IMR-90 (cell line): ENCODE measurements around the gene MBD3L5. TPM values are rescaled to one million over a fixed set of nuclear protein-coding genes. Genes with fewer than 3 reads are reported as not detected.

Experiments
- ATAC-seq: fragments of 200-7000 bp; cut with Tn5 transposase; 2 replicates; pipeline ENCODE4 v1.9.1; 2020; ENCODE audit warnings: low read depth, mild to moderate bottlenecking, moderate library complexity
- BruUV-seq: library from RNA; stranded (reverse); fragments of 400-500 nt; replicated peaks from 2 replicates; lab custom pipeline; 2021; lab: Mats Ljungman, UMichigan
- CTCF ChIA-PET: fragments of 300-600 bp; formaldehyde crosslinking; extraction: SDS; loops from one replicate; lab custom pipeline; 2021; ENCODE audit warnings: antibody characterized with exemption; lab: Yijun Ruan, JAX
- POLR2A ChIA-PET: fragments of 300-600 bp; sonication (Branson Sonifier 250); formaldehyde crosslinking; loops from one replicate; lab custom pipeline; 2022; ENCODE audit warnings: antibody characterized with exemption; ENCODE audit not compliant: unreplicated experiment; lab: Charles Lee
- DNase-seq: peaks from one replicate; pipeline ENCODE4 v3.0.0; 2013
- H2AFZ ChIP-seq: replicated peaks from 2 replicates; pipeline ENCODE3; 2013; ENCODE audit warnings: low read length, mild to moderate bottlenecking; ENCODE audit not compliant: poor library complexity
- H2AK5ac ChIP-seq: 2 replicates; pipeline ENCODE4 v1.6.1; 2013; ENCODE audit warnings: low read depth, low read length, inconsistent platforms
- H2AK9ac ChIP-seq: replicated peaks from 2 replicates; pipeline ENCODE3; 2013; ENCODE audit warnings: mild to moderate bottlenecking, low read depth, low read length, moderate library complexity; ENCODE audit not compliant: poor library complexity
- H2BK120ac ChIP-seq: 2 replicates; pipeline ENCODE4 v1.6.1; 2013; ENCODE audit warnings: low read depth, low read length, inconsistent platforms
- H2BK15ac ChIP-seq: 3 replicates; pipeline ENCODE4 v1.6.1; 2013; ENCODE audit warnings: low read depth, low read length, inconsistent platforms
- H2BK20ac ChIP-seq: 2 replicates; pipeline ENCODE4 v1.6.1; 2013; ENCODE audit warnings: low read depth, mild to moderate bottlenecking, inconsistent platforms, low read length, moderate library complexity
- H2BK5ac ChIP-seq: 2 replicates; pipeline ENCODE4 v1.6.1; 2013; ENCODE audit warnings: mild to moderate bottlenecking, low read depth, low read length, inconsistent platforms; ENCODE audit not compliant: poor library complexity, severe bottlenecking
- H3K14ac ChIP-seq: replicated peaks from 2 replicates; pipeline ENCODE4 v1.6.1; 2013; ENCODE audit warnings: low read depth, low read length, inconsistent platforms
- H3K18ac ChIP-seq: 2 replicates; pipeline ENCODE4 v1.6.1; 2013; ENCODE audit warnings: low read depth, low read length, control low read depth
- H3K23ac ChIP-seq: 2 replicates; pipeline ENCODE4 v1.6.1; 2013; ENCODE audit warnings: low read depth, low read length, inconsistent platforms
- H3K27ac ChIP-seq: 2 replicates; pipeline ENCODE4 v1.5.1; 2013; ENCODE audit warnings: mild to moderate bottlenecking, control low read depth, low read length; ENCODE audit not compliant: insufficient read depth
- H3K27me3 ChIP-seq: 2 replicates; pipeline ENCODE4 v1.6.1; 2013; ENCODE audit warnings: low read length; ENCODE audit not compliant: control insufficient read depth, insufficient read depth
- H3K36me3 ChIP-seq: 2 replicates; pipeline ENCODE4 v1.6.1; 2013; ENCODE audit warnings: low read length, mixed read lengths; ENCODE audit not compliant: control insufficient read depth, insufficient read depth
- H3K4ac ChIP-seq: 2 replicates; pipeline ENCODE4 v1.6.1; 2013; ENCODE audit warnings: low read depth, low read length, inconsistent platforms
- H3K4me1 ChIP-seq: 2 replicates; pipeline ENCODE4 v1.6.1; 2013; ENCODE audit warnings: low read length, mixed read lengths; ENCODE audit not compliant: control insufficient read depth, insufficient read depth
- H3K4me2 ChIP-seq: 2 replicates; pipeline ENCODE4 v1.6.1; 2013; ENCODE audit warnings: low read depth, mild to moderate bottlenecking, control low read depth, low read length, moderate library complexity
- H3K4me3 ChIP-seq: 2 replicates; pipeline ENCODE4 v1.5.1; 2013; ENCODE audit warnings: low read depth, mild to moderate bottlenecking, control low read depth, low read length, moderate library complexity; ENCODE audit not compliant: insufficient read depth
- H3K56ac ChIP-seq: 2 replicates; pipeline ENCODE4 v1.6.1; 2013; ENCODE audit warnings: low read length, inconsistent platforms; ENCODE audit not compliant: insufficient read depth; ENCODE audit errors: extremely low read depth
- H3K79me1 ChIP-seq, 2 experiments: 2 replicates each; pipeline ENCODE4 v1.6.1; 2013; ENCODE audit warnings: low read length in 2 of 2, inconsistent platforms in 1 of 2, low read depth in 1 of 2
- H3K9ac ChIP-seq: 2 replicates; pipeline ENCODE4 v1.6.1; 2013; ENCODE audit warnings: low read depth, low read length, control low read depth
- H3K9me1 ChIP-seq: 2 replicates; pipeline ENCODE4 v1.6.1; 2013; ENCODE audit warnings: low read length, inconsistent platforms; ENCODE audit not compliant: insufficient read depth
- H3K9me3 ChIP-seq: 2 replicates; pipeline ENCODE4 v1.6.1; 2013; ENCODE audit warnings: low read length; ENCODE audit not compliant: control insufficient read depth, insufficient read depth
- H4K20me1 ChIP-seq: 2 replicates; pipeline ENCODE4 v1.6.1; 2013; ENCODE audit warnings: low read length, inconsistent platforms; ENCODE audit not compliant: insufficient read depth
- H4K5ac ChIP-seq: 2 replicates; pipeline ENCODE4 v1.6.1; 2013; ENCODE audit warnings: mild to moderate bottlenecking, low read depth, low read length, control low read depth
- H4K8ac ChIP-seq, 2 experiments: 2 replicates each; pipeline ENCODE4 v1.6.1; 2013; ENCODE audit warnings: low read depth in 2 of 2, low read length in 2 of 2, control low read depth in 1 of 2, inconsistent platforms in 1 of 2
- H4K91ac ChIP-seq: 2 replicates; pipeline ENCODE4 v1.6.1; 2013; ENCODE audit warnings: low read depth, low read length, inconsistent platforms; ENCODE audit not compliant: insufficient read depth
- BHLHE40 ChIP-seq: fragments of 150-350 bp; IDR thresholded peaks from 2 replicates; pipeline ENCODE4 v1.6.1; 2016; ENCODE audit warnings: mild to moderate bottlenecking, low read depth, low read length
- CHD1 ChIP-seq: IDR thresholded peaks from 2 replicates; pipeline ENCODE4 v1.6.1; 2012; ENCODE audit warnings: low read depth, low read length, improper control_type of control experiment
- MXI1 ChIP-seq: IDR thresholded peaks from 2 replicates; pipeline ENCODE4 v1.6.1; 2012; ENCODE audit warnings: low read depth, mild to moderate bottlenecking, low read length, moderate library complexity, borderline replicate concordance
- NFE2L2 ChIP-seq: fragments of 150-350 bp; IDR thresholded peaks from 2 replicates; pipeline ENCODE4 v1.6.1; 2016; ENCODE audit warnings: low read depth, mild to moderate bottlenecking, low read length
- WGBS, 2 experiments: methylation state at CpG; one replicate each; pipeline versions ENCODE4 v1.1.5 to v1.1.7; 2013; ENCODE audit warnings: missing lambda C conversion rate in 2 of 2; ENCODE audit not compliant: insufficient read length in 1 of 2; ENCODE audit errors: extremely low coverage in 2 of 2; 5-methylcytosine and 5-hydroxymethylcytosine counted together
- dilution Hi-C: fragments of 300-500 bp; cut with HindIII; formaldehyde crosslinking; loops from one replicate; pipeline ENCODE4 v1.14.3; 2018; ENCODE audit warnings: low sequenced_read_pairs; ENCODE audit not compliant: unreplicated experiment
- in situ Hi-C: fragments of 300-500 bp; cut with MboI; formaldehyde crosslinking; loops from 3 replicates; pipeline ENCODE4 v1.14.3; 2019; ENCODE audit warnings: low sequenced_read_pairs, inconsistent platforms, mixed read lengths
- intact Hi-C: fragments of 100-400 bp; cut with micrococcal nuclease; formaldehyde crosslinking; loops from 2 replicates; pipeline ENCODE4 v1.10.0; 2022
- polyA plus RNA-seq, 3 experiments: library from polyadenylated mRNA; depleted of rRNA; stranded (reverse); fragments of >200 nt; gene quantifications; 2 replicates each; pipeline ENCODE4 v1.2.3, GENCODE V29; 2012; ENCODE audit warnings: low replicate concordance in 1 of 3
- total RNA-seq: library from RNA; depleted of rRNA; stranded (reverse); fragments of >200 nt; gene quantifications from 2 replicates; pipeline ENCODE4 v1.2.3, GENCODE V29; 2012
- TF ChIP-seq, protein P1 (sequence below): conservative IDR thresholded peaks from 2 replicates; pipeline ENCODE4 v1.5.1; 2012; ENCODE audit warnings: mild to moderate bottlenecking, low read depth, low read length, improper control_type of control experiment

The MBD3L5 gene
- total and polyA plus RNA-seq, 2 of the 4 experiments (the other 2 are of a cell fraction) = not detected

DNA sequence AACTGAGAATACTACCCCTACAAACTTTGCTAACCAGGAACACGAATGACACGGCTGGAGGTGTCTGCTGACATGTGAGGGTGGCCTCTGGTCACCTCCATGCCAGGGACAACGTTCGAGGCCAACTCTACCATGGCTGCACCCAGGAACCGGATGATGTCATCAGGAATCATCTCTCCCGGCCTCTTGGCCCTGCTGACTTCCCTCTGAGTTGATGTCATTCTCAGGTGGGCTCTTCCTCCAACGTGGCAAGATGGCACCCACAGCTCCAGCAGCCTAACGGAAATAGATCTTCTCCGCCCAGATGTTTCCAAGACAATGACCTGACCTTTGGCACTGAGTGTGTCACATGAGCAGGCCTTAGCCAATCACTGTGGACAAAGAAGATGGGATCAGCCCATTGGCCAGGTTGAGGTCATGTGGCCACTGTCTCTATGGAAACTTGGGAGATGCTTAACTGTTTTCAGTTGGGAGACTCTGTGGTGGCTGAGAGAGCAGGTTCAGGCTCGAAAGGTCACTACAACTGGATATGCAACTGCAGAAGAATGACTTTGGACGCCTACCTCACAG, 24.2 kb upstream of the MBD3L5 start:
- 44% methylated on average over 3 of the region's 11 CpGs; no CpG with 5 or more reads in 1 of the 2 experiments for WGBS, 2 experiments
- Histone ChIP-seq H3K4me2 (no peak overlapping the region), H3K9me1 (no peaks in the 10 kb centered on the region), H3K18ac (no peak overlapping the region), H3K9me3 (peaks cover 15% of the 10 kb centered on the region), H2AK9ac (no peak overlapping the region), H4K5ac (no peak overlapping the region), H4K8ac (no peak overlapping the region), H3K79me1 (no peaks in the 10 kb centered on the region), H3K23ac (no peak overlapping the region), H2AK5ac (no peak overlapping the region), H4K20me1 (no peaks in the 10 kb centered on the region), H2BK120ac (no peak overlapping the region), H3K4ac (no peak overlapping the region), H3K56ac (no peak overlapping the region), H4K91ac (no peak overlapping the region), H2BK5ac (no peak overlapping the region), H2BK15ac (no peak overlapping the region), H3K14ac (no peak overlapping the region), H3K4me1 (no peaks in the 10 kb centered on the region), H2BK20ac (no peak overlapping the region), H3K36me3 (no peaks in the 10 kb centered on the region), H3K27ac (no peak overlapping the region), H3K4me3 (no peak overlapping the region), H2AFZ (no peak overlapping the region), H3K9ac (no peak overlapping the region), H3K27me3 (no peaks in the 10 kb centered on the region)
- DNase-seq = no peak
- no peak for ATAC-seq
- POLR2A ChIA-PET = no interaction called here
- TF ChIP-seq MXI1 (no peak), NFE2L2 (no peak), BHLHE40 (no peak), CHD1 (no peak)
- TF ChIP-seq, protein P1, sequence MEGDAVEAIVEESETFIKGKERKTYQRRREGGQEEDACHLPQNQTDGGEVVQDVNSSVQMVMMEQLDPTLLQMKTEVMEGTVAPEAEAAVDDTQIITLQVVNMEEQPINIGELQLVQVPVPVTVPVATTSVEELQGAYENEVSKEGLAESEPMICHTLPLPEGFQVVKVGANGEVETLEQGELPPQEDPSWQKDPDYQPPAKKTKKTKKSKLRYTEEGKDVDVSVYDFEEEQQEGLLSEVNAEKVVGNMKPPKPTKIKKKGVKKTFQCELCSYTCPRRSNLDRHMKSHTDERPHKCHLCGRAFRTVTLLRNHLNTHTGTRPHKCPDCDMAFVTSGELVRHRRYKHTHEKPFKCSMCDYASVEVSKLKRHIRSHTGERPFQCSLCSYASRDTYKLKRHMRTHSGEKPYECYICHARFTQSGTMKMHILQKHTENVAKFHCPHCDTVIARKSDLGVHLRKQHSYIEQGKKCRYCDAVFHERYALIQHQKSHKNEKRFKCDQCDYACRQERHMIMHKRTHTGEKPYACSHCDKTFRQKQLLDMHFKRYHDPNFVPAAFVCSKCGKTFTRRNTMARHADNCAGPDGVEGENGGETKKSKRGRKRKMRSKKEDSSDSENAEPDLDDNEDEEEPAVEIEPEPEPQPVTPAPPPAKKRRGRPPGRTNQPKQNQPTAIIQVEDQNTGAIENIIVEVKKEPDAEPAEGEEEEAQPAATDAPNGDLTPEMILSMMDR = no peak
- in situ Hi-C loops = no loop called here
- dilution Hi-C loops = no loop called here
- BruUV-seq = no TSS peak
- CTCF ChIA-PET = no interaction called here
- intact Hi-C loops = no loop called here
